ENCODE measurements around the gene MRGPRD. TPM values are rescaled to one million over a fixed set of nuclear protein-coding genes. Genes with fewer than 3 reads are reported as not detected.

Gene MRGPRD, protein sequence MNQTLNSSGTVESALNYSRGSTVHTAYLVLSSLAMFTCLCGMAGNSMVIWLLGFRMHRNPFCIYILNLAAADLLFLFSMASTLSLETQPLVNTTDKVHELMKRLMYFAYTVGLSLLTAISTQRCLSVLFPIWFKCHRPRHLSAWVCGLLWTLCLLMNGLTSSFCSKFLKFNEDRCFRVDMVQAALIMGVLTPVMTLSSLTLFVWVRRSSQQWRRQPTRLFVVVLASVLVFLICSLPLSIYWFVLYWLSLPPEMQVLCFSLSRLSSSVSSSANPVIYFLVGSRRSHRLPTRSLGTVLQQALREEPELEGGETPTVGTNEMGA
- total RNA-seq = not detected in 2 replicates

DNA sequence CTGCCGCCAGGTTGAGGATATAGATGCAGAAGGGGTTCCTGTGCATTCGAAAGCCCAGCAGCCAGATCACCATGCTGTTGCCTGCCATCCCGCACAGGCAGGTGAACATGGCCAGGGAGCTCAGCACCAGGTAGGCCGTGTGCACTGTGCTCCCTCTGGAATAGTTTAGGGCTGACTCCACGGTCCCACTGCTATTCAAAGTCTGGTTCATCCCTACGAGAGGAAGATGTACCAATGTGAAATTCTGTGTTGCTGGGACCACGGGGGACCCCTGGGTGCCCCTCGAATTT lies at the start of gene MRGPRD:
TSS of gene MRGPRD (minus strand) at position 211 of the 290 bp plus-strand sequence. CDS start at position 211, 0 bp downstream.

DNA sequence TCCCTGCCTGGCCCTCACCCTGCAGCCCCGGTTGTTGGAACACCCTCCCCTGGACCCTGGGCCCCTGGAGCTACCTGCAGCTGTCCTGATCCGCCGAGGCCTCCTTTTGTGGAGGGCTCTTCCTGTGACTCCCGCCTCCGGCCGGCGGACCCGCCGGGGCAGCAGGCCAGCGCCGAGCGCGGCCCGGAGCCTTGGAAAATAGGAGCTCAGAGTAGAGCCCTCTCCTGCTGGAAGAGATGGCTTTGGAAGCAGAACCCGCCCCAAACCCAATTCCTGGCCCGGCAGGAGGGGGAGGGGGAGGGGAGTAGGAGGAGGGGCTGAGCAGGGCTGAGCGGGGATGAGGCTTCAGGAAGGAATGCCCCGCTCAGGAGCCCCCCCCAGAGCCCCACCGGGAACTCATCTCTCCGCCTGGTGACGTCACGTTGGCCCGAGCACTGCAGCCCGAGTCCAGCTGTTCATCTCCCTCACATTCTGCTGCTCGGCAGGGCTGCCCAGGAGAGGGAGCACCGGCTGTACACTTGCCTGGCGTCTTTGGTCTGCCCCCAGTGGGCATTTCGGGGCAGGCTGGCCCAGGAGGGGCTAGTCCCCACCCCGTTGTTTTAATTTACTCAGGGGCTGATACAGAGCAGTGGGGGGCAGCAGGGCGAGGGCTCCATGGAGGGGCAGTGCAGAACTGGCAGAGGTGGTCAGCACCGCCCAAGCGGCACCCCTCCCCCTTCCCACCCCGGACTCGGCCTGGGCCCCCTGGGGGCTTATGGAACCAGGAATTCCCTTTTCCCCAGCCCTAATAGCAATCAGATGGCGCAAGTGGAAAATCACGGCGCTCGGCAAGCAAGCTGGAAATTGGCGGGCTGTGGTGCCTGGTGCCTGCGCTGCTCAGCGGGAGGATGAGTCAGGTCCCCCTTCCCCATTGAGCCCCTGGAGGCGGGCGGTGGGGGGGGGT lies 32.5 kb upstream of the MRGPRD start, which contains the start of gene MRGPRF:
TSS of gene MRGPRF (minus strand) at position 238 of the 943 bp plus-strand sequence. CDS start 3,345 bp downstream, outside the sequence.

Other genes starting within 250 kb of the MRGPRD start
- gene TESMIN, start 229.5 kb downstream of the MRGPRD start, total RNA-seq = under 0.01 TPM in 1 of 2 replicates, not detected in the other
- 27.4 and 28.0 TPM in 2 replicates for gene CPT1A, start 139.1 kb downstream of the MRGPRD start, total RNA-seq
- 54.8 and 61.8 TPM in 2 replicates for gene MRPL21, start 77.2 kb downstream of the MRGPRD start, total RNA-seq
- 5.4 and 7.7 TPM in 2 replicates for gene IGHMBP2, start 77.1 kb downstream of the MRGPRD start, total RNA-seq
- gene MRGPRF, start 32.3 kb upstream of the MRGPRD start, total RNA-seq = 29.7 and 29.9 TPM in 2 replicates
- 10.4 and 10.9 TPM in 2 replicates for gene TPCN2, start 67.9 kb upstream of the MRGPRD start, total RNA-seq
- gene SMIM38, start 174.9 kb upstream of the MRGPRD start, total RNA-seq = 0.14 and 0.28 TPM in 2 replicates

Data from smooth muscle cell of bladder (primary cell).